H1 (cell line): Measurements from ENCODE around the gene ADAMTS15. TPM values are rescaled to one million over a fixed set of nuclear protein-coding genes. Genes with fewer than 3 reads are reported as not detected.

Source experiments
- KDM5A ChIP-seq: fragments of 200-600 bp; IDR thresholded peaks from 2 replicates; pipeline ENCODE4 v1.7.1; 2012; ENCODE audit warnings: mild to moderate bottlenecking, low read length, inconsistent platforms, mixed read lengths
- POLR2A ChIP-seq, 2 experiments: IDR thresholded peaks; 1 replicate in 1 of 2; 2 replicates in 1 of 2; pipeline ENCODE4 v1.6.1; 2011; ENCODE audit warnings: low read depth in 2 of 2, low read length in 2 of 2, mild to moderate bottlenecking in 2 of 2; ENCODE audit errors: control extremely low read depth in 1 of 2
- SAP30 ChIP-seq: fragments of 300-600 bp; sonication (generic); IDR thresholded peaks from 2 replicates; pipeline ENCODE4 v1.7.1; 2012; ENCODE audit warnings: low read length, moderate library complexity, mild to moderate bottlenecking, inconsistent platforms; ENCODE audit not compliant: insufficient read depth, insufficient replicate concordance
- polyA plus RNA-seq, 7 experiments: library from polyadenylated mRNA; depleted of rRNA in 3 of 7; stranded (reverse) in 5 of 7; unstranded in 2 of 7; fragments of >200 nt in 5 of 7; fragments of 200-250 nt in 2 of 7; gene quantifications; 1 replicate in 5 of 7; 2 replicates in 1 of 7; 4 replicates in 1 of 7; pipeline versions ENCODE4 v1.2.1 to v1.2.3, GENCODE V29; 2011 to 2013; ENCODE audit warnings: missing spikeins in 2 of 7, mixed read lengths in 2 of 7
- total RNA-seq: library from RNA; stranded (reverse); fragmentation: NEBNext Ultra II Directional; extraction: Animal tissue kit (Norgen Biotek cat#: 25700); gene quantifications from 2 replicates; pipeline ENCODE4 v1.2.1, GENCODE V29; 2021
- TF ChIP-seq, protein P1 (sequence below): fragments of 300-600 bp; sonication (generic); IDR thresholded peaks from 2 replicates; pipeline ENCODE4 v1.7.1; 2012; ENCODE audit warnings: low read length, moderate library complexity, mild to moderate bottlenecking, inconsistent platforms; ENCODE audit not compliant: insufficient replicate concordance
- TF ChIP-seq, protein P2 (sequence below): IDR thresholded peaks from 2 replicates; pipeline ENCODE4 v1.6.1; 2012; ENCODE audit warnings: low read length, inconsistent platforms

Gene ADAMTS15
- total and polyA plus RNA-seq, 2 of the 8 experiments (the other 6 are each of a cell fraction or from before 2014, with no cell fraction given) = 1.7 to 4.7 TPM

DNA sequence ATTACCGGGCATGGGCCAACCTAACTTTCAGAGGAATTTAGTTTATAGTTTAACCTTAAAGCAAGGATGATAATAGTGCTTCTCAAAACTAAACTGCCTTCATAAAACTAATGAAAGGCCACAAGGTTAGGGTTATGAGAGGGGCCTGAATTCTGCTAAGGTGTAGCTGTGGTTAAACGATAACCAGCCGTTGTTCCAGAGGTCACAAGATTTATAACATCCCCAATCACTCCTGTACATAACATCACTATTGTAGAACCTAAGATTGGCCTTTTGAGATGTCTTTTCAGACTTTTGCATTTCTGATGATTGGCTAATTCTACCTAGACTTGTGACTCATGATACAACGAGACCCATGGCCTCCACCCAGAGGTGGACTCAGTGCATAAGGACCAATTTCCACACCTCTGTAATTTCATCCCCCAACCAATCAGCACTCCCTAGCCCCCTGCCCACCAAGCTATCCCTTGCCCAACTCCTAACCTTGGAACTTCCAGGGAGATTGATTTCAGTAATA, 69.8 kb downstream of the ADAMTS15 start (continued):
- TF ChIP-seq, protein P1, sequence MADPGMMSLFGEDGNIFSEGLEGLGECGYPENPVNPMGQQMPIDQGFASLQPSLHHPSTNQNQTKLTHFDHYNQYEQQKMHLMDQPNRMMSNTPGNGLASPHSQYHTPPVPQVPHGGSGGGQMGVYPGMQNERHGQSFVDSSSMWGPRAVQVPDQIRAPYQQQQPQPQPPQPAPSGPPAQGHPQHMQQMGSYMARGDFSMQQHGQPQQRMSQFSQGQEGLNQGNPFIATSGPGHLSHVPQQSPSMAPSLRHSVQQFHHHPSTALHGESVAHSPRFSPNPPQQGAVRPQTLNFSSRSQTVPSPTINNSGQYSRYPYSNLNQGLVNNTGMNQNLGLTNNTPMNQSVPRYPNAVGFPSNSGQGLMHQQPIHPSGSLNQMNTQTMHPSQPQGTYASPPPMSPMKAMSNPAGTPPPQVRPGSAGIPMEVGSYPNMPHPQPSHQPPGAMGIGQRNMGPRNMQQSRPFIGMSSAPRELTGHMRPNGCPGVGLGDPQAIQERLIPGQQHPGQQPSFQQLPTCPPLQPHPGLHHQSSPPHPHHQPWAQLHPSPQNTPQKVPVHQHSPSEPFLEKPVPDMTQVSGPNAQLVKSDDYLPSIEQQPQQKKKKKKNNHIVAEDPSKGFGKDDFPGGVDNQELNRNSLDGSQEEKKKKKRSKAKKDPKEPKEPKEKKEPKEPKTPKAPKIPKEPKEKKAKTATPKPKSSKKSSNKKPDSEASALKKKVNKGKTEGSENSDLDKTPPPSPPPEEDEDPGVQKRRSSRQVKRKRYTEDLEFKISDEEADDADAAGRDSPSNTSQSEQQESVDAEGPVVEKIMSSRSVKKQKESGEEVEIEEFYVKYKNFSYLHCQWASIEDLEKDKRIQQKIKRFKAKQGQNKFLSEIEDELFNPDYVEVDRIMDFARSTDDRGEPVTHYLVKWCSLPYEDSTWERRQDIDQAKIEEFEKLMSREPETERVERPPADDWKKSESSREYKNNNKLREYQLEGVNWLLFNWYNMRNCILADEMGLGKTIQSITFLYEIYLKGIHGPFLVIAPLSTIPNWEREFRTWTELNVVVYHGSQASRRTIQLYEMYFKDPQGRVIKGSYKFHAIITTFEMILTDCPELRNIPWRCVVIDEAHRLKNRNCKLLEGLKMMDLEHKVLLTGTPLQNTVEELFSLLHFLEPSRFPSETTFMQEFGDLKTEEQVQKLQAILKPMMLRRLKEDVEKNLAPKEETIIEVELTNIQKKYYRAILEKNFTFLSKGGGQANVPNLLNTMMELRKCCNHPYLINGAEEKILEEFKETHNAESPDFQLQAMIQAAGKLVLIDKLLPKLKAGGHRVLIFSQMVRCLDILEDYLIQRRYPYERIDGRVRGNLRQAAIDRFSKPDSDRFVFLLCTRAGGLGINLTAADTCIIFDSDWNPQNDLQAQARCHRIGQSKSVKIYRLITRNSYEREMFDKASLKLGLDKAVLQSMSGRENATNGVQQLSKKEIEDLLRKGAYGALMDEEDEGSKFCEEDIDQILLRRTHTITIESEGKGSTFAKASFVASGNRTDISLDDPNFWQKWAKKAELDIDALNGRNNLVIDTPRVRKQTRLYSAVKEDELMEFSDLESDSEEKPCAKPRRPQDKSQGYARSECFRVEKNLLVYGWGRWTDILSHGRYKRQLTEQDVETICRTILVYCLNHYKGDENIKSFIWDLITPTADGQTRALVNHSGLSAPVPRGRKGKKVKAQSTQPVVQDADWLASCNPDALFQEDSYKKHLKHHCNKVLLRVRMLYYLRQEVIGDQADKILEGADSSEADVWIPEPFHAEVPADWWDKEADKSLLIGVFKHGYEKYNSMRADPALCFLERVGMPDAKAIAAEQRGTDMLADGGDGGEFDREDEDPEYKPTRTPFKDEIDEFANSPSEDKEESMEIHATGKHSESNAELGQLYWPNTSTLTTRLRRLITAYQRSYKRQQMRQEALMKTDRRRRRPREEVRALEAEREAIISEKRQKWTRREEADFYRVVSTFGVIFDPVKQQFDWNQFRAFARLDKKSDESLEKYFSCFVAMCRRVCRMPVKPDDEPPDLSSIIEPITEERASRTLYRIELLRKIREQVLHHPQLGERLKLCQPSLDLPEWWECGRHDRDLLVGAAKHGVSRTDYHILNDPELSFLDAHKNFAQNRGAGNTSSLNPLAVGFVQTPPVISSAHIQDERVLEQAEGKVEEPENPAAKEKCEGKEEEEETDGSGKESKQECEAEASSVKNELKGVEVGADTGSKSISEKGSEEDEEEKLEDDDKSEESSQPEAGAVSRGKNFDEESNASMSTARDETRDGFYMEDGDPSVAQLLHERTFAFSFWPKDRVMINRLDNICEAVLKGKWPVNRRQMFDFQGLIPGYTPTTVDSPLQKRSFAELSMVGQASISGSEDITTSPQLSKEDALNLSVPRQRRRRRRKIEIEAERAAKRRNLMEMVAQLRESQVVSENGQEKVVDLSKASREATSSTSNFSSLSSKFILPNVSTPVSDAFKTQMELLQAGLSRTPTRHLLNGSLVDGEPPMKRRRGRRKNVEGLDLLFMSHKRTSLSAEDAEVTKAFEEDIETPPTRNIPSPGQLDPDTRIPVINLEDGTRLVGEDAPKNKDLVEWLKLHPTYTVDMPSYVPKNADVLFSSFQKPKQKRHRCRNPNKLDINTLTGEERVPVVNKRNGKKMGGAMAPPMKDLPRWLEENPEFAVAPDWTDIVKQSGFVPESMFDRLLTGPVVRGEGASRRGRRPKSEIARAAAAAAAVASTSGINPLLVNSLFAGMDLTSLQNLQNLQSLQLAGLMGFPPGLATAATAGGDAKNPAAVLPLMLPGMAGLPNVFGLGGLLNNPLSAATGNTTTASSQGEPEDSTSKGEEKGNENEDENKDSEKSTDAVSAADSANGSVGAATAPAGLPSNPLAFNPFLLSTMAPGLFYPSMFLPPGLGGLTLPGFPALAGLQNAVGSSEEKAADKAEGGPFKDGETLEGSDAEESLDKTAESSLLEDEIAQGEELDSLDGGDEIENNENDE = no peak
- TF ChIP-seq SAP30 (no peak), POLR2A (IDR thresholded peaks at IDR 0.05; ENCODE audit: control extremely low read depth in 1 of 2, low read depth in 2 of 2, low read length in 2 of 2) (no peak), KDM5A (no peak)
- TF ChIP-seq, protein P2, sequence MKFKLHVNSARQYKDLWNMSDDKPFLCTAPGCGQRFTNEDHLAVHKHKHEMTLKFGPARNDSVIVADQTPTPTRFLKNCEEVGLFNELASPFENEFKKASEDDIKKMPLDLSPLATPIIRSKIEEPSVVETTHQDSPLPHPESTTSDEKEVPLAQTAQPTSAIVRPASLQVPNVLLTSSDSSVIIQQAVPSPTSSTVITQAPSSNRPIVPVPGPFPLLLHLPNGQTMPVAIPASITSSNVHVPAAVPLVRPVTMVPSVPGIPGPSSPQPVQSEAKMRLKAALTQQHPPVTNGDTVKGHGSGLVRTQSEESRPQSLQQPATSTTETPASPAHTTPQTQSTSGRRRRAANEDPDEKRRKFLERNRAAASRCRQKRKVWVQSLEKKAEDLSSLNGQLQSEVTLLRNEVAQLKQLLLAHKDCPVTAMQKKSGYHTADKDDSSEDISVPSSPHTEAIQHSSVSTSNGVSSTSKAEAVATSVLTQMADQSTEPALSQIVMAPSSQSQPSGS = no peak
